ENCODE results near the gene C11orf21. TPM values are rescaled to one million over a fixed set of nuclear protein-coding genes. Genes with fewer than 3 reads are reported as not detected.
"Not testable (repeated sequence)": the region's sequence is repeated elsewhere in the genome, so short reads cannot be mapped to it uniquely, and the experiment has no call there.

C11orf21 gene
- 0.81 and 1.3 TPM in 2 replicates for total RNA-seq (2014; rRNA removed; shearing (Covaris generic))

GRCh38 chr11:2301631-2302305 lies at the start of gene C11orf21, which contains the start of gene TSPAN32:
Gene C11orf21 (minus strand): TSS chr11:2301918. CDS start chr11:2301808, 110 bp downstream.
Gene TSPAN32 (plus strand): TSS chr11:2302013. CDS start chr11:2302150, 137 bp downstream.
- DNase-seq (ENCODE audit: low spot score), result no peak

- DNase-seq (ENCODE audit: low spot score), result no peak
Measured at GRCh38 chr11:2348986-2349385, 47.3 kb upstream of the C11orf21 start.

- no peak for DNase-seq (ENCODE audit: low spot score)
Measured at GRCh38 chr11:2347308-2347830, 45.7 kb upstream of the C11orf21 start.

GRCh38 chr11:2346586-2347307 lies 45.0 kb upstream of the C11orf21 start:
- no peak for DNase-seq (ENCODE audit: low spot score)

- DNase-seq (ENCODE audit: low spot score), result no peak
Measured at GRCh38 chr11:2346014-2346413, 44.3 kb upstream of the C11orf21 start.

GRCh38 chr11:2345050-2345449 lies 43.3 kb upstream of the C11orf21 start:
- DNase-seq (ENCODE audit: low spot score), result no peak

GRCh38 chr11:2343502-2343901 lies 41.8 kb upstream of the C11orf21 start:
- no peak for DNase-seq (ENCODE audit: low spot score)

- no peak for DNase-seq (ENCODE audit: low spot score)
Measured at GRCh38 chr11:2342981-2343380, 41.3 kb upstream of the C11orf21 start.

GRCh38 chr11:2342557-2342956 lies 40.8 kb upstream of the C11orf21 start:
- no peak for DNase-seq (ENCODE audit: low spot score)

GRCh38 chr11:2338760-2339159 lies 37.0 kb upstream of the C11orf21 start:
- DNase-seq (ENCODE audit: low spot score), result not testable (repeated sequence)

- not testable (repeated sequence) for DNase-seq (ENCODE audit: low spot score)
Measured at GRCh38 chr11:2335286-2335685, 33.6 kb upstream of the C11orf21 start.

- not testable (repeated sequence) for DNase-seq (ENCODE audit: low spot score)
Measured at GRCh38 chr11:2333486-2334205, 31.9 kb upstream of the C11orf21 start.

- DNase-seq (ENCODE audit: low spot score), result not testable (repeated sequence)
Measured at GRCh38 chr11:2332569-2332968, 30.9 kb upstream of the C11orf21 start.

GRCh38 chr11:2331404-2331803 lies 29.7 kb upstream of the C11orf21 start:
- DNase-seq (ENCODE audit: low spot score), result no peak

- no peak for DNase-seq (ENCODE audit: low spot score)
Measured at GRCh38 chr11:2330696-2331095, 29.0 kb upstream of the C11orf21 start.

GRCh38 chr11:2329551-2329950 lies 27.8 kb upstream of the C11orf21 start:
- DNase-seq (ENCODE audit: low spot score), result no peak

- no peak for DNase-seq (ENCODE audit: low spot score)
Measured at GRCh38 chr11:2328656-2329354, 27.1 kb upstream of the C11orf21 start.

- no peak for DNase-seq (ENCODE audit: low spot score)
Measured at GRCh38 chr11:2328021-2328420, 26.3 kb upstream of the C11orf21 start.

GRCh38 chr11:2327032-2327431 lies 25.3 kb upstream of the C11orf21 start:
- DNase-seq (ENCODE audit: low spot score), result no peak

GRCh38 chr11:2325719-2326118 lies 24.0 kb upstream of the C11orf21 start:
- no peak for DNase-seq (ENCODE audit: low spot score)

- no peak for DNase-seq (ENCODE audit: low spot score)
Measured at GRCh38 chr11:2325123-2325522, 23.4 kb upstream of the C11orf21 start.
